Neural cell (in vitro differentiated cells): ENCODE data around the gene ABCC8.

Source experiments
- EP300 ChIP-seq: fragments of 450-650 bp; conservative IDR thresholded peaks from 2 replicates; pipeline ENCODE4 v1.6.1; 2014; ENCODE audit warnings: antibody characterized with exemption, mild to moderate bottlenecking, moderate library complexity; ENCODE audit not compliant: poor library complexity, severe bottlenecking
- EZH2 ChIP-seq: fragments of 200-600, 300-800 bp; shearing (Covaris generic), sonication (generic); IDR thresholded peaks from 2 replicates; pipeline ENCODE4 v1.6.1; 2014; ENCODE audit warnings: antibody characterized with exemption, low read length, borderline replicate concordance, mild to moderate bottlenecking; ENCODE audit not compliant: insufficient read depth, poor library complexity, severe bottlenecking
- MXI1 ChIP-seq: fragments of 450-650 bp; conservative IDR thresholded peaks from 2 replicates; pipeline ENCODE4 v1.6.1; 2014; ENCODE audit warnings: antibody characterized with exemption, mild to moderate bottlenecking; ENCODE audit not compliant: poor library complexity, severe bottlenecking
- POLR2AphosphoS5 ChIP-seq: IDR thresholded peaks from 2 replicates; pipeline ENCODE4 v1.6.1; 2012
- RAD21 ChIP-seq: fragments of 450-650 bp; conservative IDR thresholded peaks from 2 replicates; pipeline ENCODE4 v1.6.1; 2014; ENCODE audit warnings: antibody characterized with exemption, mild to moderate bottlenecking, moderate library complexity
- SMC3 ChIP-seq: fragments of 450-650 bp; conservative IDR thresholded peaks from 2 replicates; pipeline ENCODE4 v1.6.1; 2014; ENCODE audit warnings: antibody characterized with exemption, mild to moderate bottlenecking, moderate library complexity; ENCODE audit not compliant: poor library complexity
- TAF1 ChIP-seq: IDR thresholded peaks from 2 replicates; pipeline ENCODE4 v1.6.1; 2012; ENCODE audit warnings: low read depth
- TF ChIP-seq, protein P1 (sequence below): fragments of 450-650 bp; IDR thresholded peaks from 2 replicates; pipeline ENCODE4 v1.5.1; 2014; ENCODE audit warnings: antibody characterized with exemption, mild to moderate bottlenecking, moderate library complexity; ENCODE audit not compliant: poor library complexity, severe bottlenecking
- TF ChIP-seq, protein P2 (sequence below): IDR thresholded peaks from 2 replicates; pipeline ENCODE4 v1.6.1; 2012; ENCODE audit warnings: borderline replicate concordance

DNA sequence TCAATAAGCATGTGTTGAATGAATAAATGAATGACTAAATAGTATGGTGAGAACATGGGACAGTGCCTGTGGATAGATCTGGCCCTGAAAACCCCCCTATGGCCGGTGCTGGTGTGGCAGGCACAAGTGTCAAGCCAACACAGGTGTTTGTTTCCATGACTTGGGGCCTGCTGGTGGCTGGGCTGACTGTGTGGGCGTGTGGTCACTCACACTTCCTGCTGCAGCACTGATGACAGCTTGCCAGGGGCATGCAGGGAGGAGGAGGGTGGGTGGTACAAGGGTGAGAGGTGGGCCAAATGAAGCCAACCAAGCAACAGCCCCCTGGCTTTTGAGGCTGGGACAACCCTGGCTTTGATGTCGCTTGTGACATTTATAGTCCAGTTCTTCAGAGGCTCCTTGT, 30.3 kb upstream of the ABCC8 start:
- no peak for TF ChIP-seq SMC3
- TF ChIP-seq, protein P1, sequence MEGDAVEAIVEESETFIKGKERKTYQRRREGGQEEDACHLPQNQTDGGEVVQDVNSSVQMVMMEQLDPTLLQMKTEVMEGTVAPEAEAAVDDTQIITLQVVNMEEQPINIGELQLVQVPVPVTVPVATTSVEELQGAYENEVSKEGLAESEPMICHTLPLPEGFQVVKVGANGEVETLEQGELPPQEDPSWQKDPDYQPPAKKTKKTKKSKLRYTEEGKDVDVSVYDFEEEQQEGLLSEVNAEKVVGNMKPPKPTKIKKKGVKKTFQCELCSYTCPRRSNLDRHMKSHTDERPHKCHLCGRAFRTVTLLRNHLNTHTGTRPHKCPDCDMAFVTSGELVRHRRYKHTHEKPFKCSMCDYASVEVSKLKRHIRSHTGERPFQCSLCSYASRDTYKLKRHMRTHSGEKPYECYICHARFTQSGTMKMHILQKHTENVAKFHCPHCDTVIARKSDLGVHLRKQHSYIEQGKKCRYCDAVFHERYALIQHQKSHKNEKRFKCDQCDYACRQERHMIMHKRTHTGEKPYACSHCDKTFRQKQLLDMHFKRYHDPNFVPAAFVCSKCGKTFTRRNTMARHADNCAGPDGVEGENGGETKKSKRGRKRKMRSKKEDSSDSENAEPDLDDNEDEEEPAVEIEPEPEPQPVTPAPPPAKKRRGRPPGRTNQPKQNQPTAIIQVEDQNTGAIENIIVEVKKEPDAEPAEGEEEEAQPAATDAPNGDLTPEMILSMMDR = no peak
- TF ChIP-seq EZH2 = no peak
- no peak for TF ChIP-seq RAD21
- TF ChIP-seq POLR2AphosphoS5 = no peak
- TF ChIP-seq EP300 = no peak
- TF ChIP-seq TAF1 = no peak
- TF ChIP-seq, protein P2, sequence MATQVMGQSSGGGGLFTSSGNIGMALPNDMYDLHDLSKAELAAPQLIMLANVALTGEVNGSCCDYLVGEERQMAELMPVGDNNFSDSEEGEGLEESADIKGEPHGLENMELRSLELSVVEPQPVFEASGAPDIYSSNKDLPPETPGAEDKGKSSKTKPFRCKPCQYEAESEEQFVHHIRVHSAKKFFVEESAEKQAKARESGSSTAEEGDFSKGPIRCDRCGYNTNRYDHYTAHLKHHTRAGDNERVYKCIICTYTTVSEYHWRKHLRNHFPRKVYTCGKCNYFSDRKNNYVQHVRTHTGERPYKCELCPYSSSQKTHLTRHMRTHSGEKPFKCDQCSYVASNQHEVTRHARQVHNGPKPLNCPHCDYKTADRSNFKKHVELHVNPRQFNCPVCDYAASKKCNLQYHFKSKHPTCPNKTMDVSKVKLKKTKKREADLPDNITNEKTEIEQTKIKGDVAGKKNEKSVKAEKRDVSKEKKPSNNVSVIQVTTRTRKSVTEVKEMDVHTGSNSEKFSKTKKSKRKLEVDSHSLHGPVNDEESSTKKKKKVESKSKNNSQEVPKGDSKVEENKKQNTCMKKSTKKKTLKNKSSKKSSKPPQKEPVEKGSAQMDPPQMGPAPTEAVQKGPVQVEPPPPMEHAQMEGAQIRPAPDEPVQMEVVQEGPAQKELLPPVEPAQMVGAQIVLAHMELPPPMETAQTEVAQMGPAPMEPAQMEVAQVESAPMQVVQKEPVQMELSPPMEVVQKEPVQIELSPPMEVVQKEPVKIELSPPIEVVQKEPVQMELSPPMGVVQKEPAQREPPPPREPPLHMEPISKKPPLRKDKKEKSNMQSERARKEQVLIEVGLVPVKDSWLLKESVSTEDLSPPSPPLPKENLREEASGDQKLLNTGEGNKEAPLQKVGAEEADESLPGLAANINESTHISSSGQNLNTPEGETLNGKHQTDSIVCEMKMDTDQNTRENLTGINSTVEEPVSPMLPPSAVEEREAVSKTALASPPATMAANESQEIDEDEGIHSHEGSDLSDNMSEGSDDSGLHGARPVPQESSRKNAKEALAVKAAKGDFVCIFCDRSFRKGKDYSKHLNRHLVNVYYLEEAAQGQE = no peak
- no peak for TF ChIP-seq MXI1
